ENCODE measurements around the gene SLC46A3. TPM values are rescaled to one million over a fixed set of nuclear protein-coding genes. Genes with fewer than 3 reads are reported as not detected.
"Not testable (repeated sequence)": the region's sequence is repeated elsewhere in the genome, so short reads cannot be mapped to it uniquely, and the experiment has no call there.

The SLC46A3 gene
- polyA plus RNA-seq, 1 donor: 143 TPM

GRCh38 chr13:28685892-28686291, 32.9 kb downstream of the SLC46A3 start:
- DNase-seq: no peak
- WGBS (ENCODE audit: insufficient coverage, low lambda C conversion rate): 100% methylated on average over 1 of the region's 3 CpGs
- H3K4me1 ChIP-seq (ENCODE audit: control insufficient read depth, insufficient read depth, low read length): no peaks in the 10 kb centered on the region
- H3K9me3 ChIP-seq (ENCODE audit: control insufficient read depth, low read depth, low read length): no peaks in the 10 kb centered on the region
- H3K27me3 ChIP-seq (ENCODE audit: control insufficient read depth, insufficient read depth, low read length): no peaks in the 10 kb centered on the region
- no peak overlapping the region for H3K27ac ChIP-seq (ENCODE audit: low read length)
- H3K4me3 ChIP-seq (ENCODE audit: low read length): no peak overlapping the region
- H3K36me3 ChIP-seq (ENCODE audit: control insufficient read depth, insufficient read depth, low read length): no peaks in the 10 kb centered on the region

- DNase-seq: no peak
- Histone ChIP-seq H3K9me3 (ENCODE audit: control insufficient read depth, low read depth, low read length) (no peaks in the 10 kb centered on the region), H3K4me1 (ENCODE audit: control insufficient read depth, insufficient read depth, low read length) (no peaks in the 10 kb centered on the region), H3K27me3 (ENCODE audit: control insufficient read depth, insufficient read depth, low read length) (no peaks in the 10 kb centered on the region), H3K27ac (ENCODE audit: low read length) (no peak overlapping the region), H3K4me3 (ENCODE audit: low read length) (no peak overlapping the region), H3K36me3 (ENCODE audit: control insufficient read depth, insufficient read depth, low read length) (peaks cover 2% of the 10 kb centered on the region)
- WGBS (ENCODE audit: insufficient coverage, low lambda C conversion rate): no CpG with 5 or more reads among the region's 12 CpGs
Measured at GRCh38 chr13:28685114-28685513, 33.7 kb downstream of the SLC46A3 start.

DNA sequence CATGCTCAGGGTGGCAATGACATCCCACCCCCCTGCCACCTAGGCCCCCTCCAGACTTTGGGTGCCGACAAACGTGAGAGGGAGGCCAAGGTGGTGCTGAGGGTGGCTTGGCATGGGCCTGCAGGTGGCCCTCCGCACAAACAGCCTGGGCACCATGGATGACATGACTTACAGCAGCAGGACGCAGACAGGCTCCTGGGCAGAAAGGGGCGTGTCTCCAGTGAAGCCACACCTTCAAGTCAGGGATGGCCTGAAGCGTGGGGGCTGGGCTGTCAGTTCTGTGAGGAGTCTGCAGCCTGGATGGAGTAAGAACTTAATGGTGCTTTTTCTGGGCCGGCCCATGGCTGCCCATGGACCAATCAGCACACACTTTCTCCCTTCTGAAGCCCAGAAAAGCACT, 34.5 kb downstream of the SLC46A3 start:
- H3K27me3 ChIP-seq (ENCODE audit: control insufficient read depth, insufficient read depth, low read length): no peaks in the 10 kb centered on the region
- H3K4me3 ChIP-seq (ENCODE audit: low read length): no peak overlapping the region
- no CpG with 5 or more reads among the region's 7 CpGs for WGBS (ENCODE audit: insufficient coverage, low lambda C conversion rate)
- no peaks in the 10 kb centered on the region for H3K4me1 ChIP-seq (ENCODE audit: control insufficient read depth, insufficient read depth, low read length)
- no peaks in the 10 kb centered on the region for H3K9me3 ChIP-seq (ENCODE audit: control insufficient read depth, low read depth, low read length)
- peak overlapping the region; percentile 8 for H3K27ac ChIP-seq (ENCODE audit: low read length)
- H3K36me3 ChIP-seq (ENCODE audit: control insufficient read depth, insufficient read depth, low read length): peaks cover 8% of the 10 kb centered on the region
- peak; percentile 30 to 53 for DNase-seq

GRCh38 chr13:28683169-28683568, 35.6 kb downstream of the SLC46A3 start:
- H3K27ac ChIP-seq (ENCODE audit: low read length); DNase-seq; H3K4me3 ChIP-seq (ENCODE audit: low read length); H3K4me1 ChIP-seq (ENCODE audit: control insufficient read depth, insufficient read depth, low read length); H3K27me3 ChIP-seq (ENCODE audit: control insufficient read depth, insufficient read depth, low read length); H3K9me3 ChIP-seq (ENCODE audit: control insufficient read depth, low read depth, low read length): not testable (repeated sequence)
- 90% methylated on average over 3 of the region's 8 CpGs for WGBS (ENCODE audit: insufficient coverage, low lambda C conversion rate)
- H3K36me3 ChIP-seq (ENCODE audit: control insufficient read depth, insufficient read depth, low read length): peaks cover 10% of the 10 kb centered on the region

DNA sequence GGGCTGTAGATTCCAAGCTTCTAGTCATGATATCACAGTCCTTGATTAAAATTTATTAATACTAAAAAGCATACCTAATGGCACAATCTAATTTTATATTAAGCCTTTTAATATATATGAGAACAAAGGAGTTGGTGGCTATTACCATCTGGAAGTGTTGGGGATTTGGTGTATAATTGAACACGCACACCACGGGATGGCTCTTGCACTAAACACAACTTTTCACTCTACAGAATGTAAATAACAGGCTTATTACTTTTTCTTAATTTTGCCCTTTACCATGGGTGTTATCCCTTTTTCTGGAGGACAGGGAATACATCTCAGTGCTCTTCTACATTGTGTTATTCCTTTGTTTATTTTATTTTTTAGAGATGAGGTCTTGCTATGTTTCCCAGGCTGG, 38.2 kb downstream of the SLC46A3 start:
- no peaks in the 10 kb centered on the region for H3K27me3 ChIP-seq (ENCODE audit: control insufficient read depth, insufficient read depth, low read length)
- H3K36me3 ChIP-seq (ENCODE audit: control insufficient read depth, insufficient read depth, low read length): peaks cover 24% of the 10 kb centered on the region
- H3K9me3 ChIP-seq (ENCODE audit: control insufficient read depth, low read depth, low read length): no peaks in the 10 kb centered on the region
- H3K27ac ChIP-seq (ENCODE audit: low read length): no peak overlapping the region
- no peak overlapping the region for H3K4me3 ChIP-seq (ENCODE audit: low read length)
- DNase-seq: no peak
- WGBS (ENCODE audit: insufficient coverage, low lambda C conversion rate): 50% methylated on average over 2 of the region's 2 CpGs
- H3K4me1 ChIP-seq (ENCODE audit: control insufficient read depth, insufficient read depth, low read length): no peaks in the 10 kb centered on the region

DNA sequence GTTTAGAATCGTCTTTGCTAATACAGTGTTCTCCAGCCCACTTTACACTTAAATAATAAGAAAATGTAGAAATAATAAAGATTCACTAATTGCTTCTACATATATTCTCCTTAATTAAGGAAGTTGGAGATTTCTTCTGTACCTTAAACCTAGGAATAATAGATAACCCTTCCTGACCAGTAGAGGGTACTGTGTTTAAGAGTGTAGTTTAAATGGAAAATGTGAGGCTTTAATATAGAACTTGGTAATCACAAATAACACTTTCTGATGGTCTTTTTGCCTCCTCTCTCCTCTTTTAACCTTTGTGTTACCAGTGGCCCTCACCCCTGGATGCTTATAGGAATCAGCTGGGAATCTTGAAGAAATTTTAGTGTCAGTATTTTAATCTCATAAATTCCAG, 39.1 kb downstream of the SLC46A3 start:
- Histone ChIP-seq H3K27me3 (ENCODE audit: control insufficient read depth, insufficient read depth, low read length) (no peaks in the 10 kb centered on the region), H3K4me3 (ENCODE audit: low read length) (no peak overlapping the region), H3K27ac (ENCODE audit: low read length) (no peak overlapping the region), H3K9me3 (ENCODE audit: control insufficient read depth, low read depth, low read length) (no peaks in the 10 kb centered on the region), H3K4me1 (ENCODE audit: control insufficient read depth, insufficient read depth, low read length) (no peaks in the 10 kb centered on the region), H3K36me3 (ENCODE audit: control insufficient read depth, insufficient read depth, low read length) (peaks cover 33% of the 10 kb centered on the region)
- WGBS (ENCODE audit: insufficient coverage, low lambda C conversion rate): no CpG with 5 or more reads among the region's 1 CpG
- DNase-seq: no peak

DNA sequence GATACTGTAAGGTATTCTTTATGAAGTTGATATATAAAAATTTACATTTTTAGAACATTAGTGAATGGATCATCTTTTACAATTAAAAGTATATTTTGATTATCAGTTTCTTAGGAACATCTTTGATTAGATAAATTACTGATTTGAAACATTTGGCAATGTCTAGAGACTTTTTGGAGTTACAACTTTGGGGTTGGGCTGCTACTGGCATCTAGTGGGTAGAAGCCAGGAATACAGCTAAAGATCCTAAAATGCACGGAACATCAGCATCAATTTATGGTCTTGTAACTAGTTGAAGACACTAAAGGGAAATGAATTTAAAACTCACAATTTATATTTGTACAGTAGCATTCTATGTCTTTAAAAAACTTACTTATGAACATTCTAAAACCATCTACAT, 40.0 kb downstream of the SLC46A3 start:
- no peak overlapping the region for H3K27ac ChIP-seq (ENCODE audit: low read length)
- no CpG with 5 or more reads among the region's 1 CpG for WGBS (ENCODE audit: insufficient coverage, low lambda C conversion rate)
- no peaks in the 10 kb centered on the region for H3K4me1 ChIP-seq (ENCODE audit: control insufficient read depth, insufficient read depth, low read length)
- H3K27me3 ChIP-seq (ENCODE audit: control insufficient read depth, insufficient read depth, low read length): no peaks in the 10 kb centered on the region
- peaks cover 42% of the 10 kb centered on the region for H3K36me3 ChIP-seq (ENCODE audit: control insufficient read depth, insufficient read depth, low read length)
- no peak for DNase-seq
- H3K4me3 ChIP-seq (ENCODE audit: low read length): no peak overlapping the region
- no peaks in the 10 kb centered on the region for H3K9me3 ChIP-seq (ENCODE audit: control insufficient read depth, low read depth, low read length)

DNA sequence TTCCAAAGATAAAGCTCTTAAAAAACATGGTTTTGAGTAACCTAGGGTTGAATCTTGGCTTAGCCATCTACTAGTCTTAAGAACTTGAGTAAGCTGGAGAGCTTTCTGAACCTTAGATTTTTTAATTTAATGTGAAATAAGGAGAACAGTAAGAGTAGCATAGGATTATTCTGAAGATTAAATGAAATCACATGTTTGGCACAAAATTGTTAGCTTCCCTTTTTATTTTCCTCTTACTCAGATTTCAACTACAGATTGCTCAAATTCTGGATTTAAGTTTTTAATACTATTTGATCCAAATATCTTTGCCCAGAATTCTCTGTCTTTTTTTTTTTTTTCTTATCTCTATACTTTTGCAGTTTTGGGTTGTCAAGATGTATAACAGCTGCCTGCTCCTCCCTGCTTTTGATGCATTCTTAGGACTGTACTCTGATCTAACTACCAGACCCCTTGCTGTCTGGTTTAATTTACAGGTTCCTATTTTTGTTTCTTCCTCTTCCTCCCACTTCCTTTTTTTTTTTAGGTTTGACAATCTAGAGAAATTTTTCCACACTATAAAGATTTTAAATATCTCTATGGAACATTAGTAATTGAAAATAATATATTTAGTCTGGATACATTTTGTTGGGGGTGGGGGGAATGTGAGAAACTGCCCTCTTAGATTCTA, 47.5 kb downstream of the SLC46A3 start:
- Histone ChIP-seq H3K9me3 (ENCODE audit: control insufficient read depth, low read depth, low read length) (no peaks in the 10 kb centered on the region), H3K27me3 (ENCODE audit: control insufficient read depth, insufficient read depth, low read length) (no peaks in the 10 kb centered on the region), H3K36me3 (ENCODE audit: control insufficient read depth, insufficient read depth, low read length) (peaks cover 82% of the 10 kb centered on the region), H3K27ac (ENCODE audit: low read length) (no peak overlapping the region), H3K4me3 (ENCODE audit: low read length) (no peak overlapping the region), H3K4me1 (ENCODE audit: control insufficient read depth, insufficient read depth, low read length) (no peaks in the 10 kb centered on the region)
- no peak for DNase-seq

DNA sequence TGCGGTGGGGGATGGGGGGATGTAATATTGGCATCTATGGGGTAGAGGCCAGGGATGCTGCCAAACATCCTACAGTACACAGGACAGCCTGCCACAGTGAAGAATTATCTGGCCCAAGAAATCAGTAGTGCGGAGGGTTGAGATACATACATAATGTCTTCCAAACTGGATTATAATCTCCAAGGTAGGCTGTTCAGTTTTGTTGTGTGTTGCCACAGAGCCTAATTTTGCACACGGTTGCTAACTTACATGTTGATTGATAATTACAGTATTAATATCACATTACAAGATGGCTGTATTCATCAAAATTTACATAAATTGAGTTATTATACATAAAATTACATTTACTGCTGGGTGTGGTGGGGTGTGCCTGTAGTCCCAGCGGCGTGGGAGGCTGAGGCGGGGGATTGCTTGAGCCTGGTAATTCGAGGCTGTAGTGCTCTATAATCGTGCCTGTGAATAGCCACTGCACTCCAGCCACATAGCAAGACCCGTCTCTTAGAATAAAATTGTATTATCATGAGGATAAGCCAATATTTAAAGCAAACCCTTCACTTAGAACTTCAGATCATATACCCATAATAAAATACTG, 51.8 kb downstream of the SLC46A3 start:
- WGBS (ENCODE audit: insufficient coverage, low lambda C conversion rate): 100% methylated on average over 1 of the region's 9 CpGs
- DNase-seq: no peak
- no peaks in the 10 kb centered on the region for H3K27me3 ChIP-seq (ENCODE audit: control insufficient read depth, insufficient read depth, low read length)
- H3K4me3 ChIP-seq (ENCODE audit: low read length): no peak overlapping the region
- no peaks in the 10 kb centered on the region for H3K9me3 ChIP-seq (ENCODE audit: control insufficient read depth, low read depth, low read length)
- H3K27ac ChIP-seq (ENCODE audit: low read length): no peak overlapping the region
- H3K4me1 ChIP-seq (ENCODE audit: control insufficient read depth, insufficient read depth, low read length): no peaks in the 10 kb centered on the region
- H3K36me3 ChIP-seq (ENCODE audit: control insufficient read depth, insufficient read depth, low read length): peaks cover 77% of the 10 kb centered on the region

GRCh38 chr13:28659621-28659970, 59.2 kb downstream of the SLC46A3 start:
- Histone ChIP-seq H3K27me3 (ENCODE audit: control insufficient read depth, insufficient read depth, low read length) (no peaks in the 10 kb centered on the region), H3K4me1 (ENCODE audit: control insufficient read depth, insufficient read depth, low read length) (peaks cover 6% of the 10 kb centered on the region), H3K4me3 (ENCODE audit: low read length) (peak overlapping the region; percentile 94), H3K36me3 (ENCODE audit: control insufficient read depth, insufficient read depth, low read length) (peaks cover 18% of the 10 kb centered on the region), H3K27ac (ENCODE audit: low read length) (peak overlapping the region; percentile 67), H3K9me3 (ENCODE audit: control insufficient read depth, low read depth, low read length) (no peaks in the 10 kb centered on the region)
- DNase-seq: no peak
- WGBS (ENCODE audit: insufficient coverage, low lambda C conversion rate): 57% methylated on average over 1 of the region's 4 CpGs
